HG02642 (cell line): ENCODE data around the gene KRT78.
"Not testable (repeated sequence)": the region's sequence is repeated elsewhere in the genome, so short reads cannot be mapped to it uniquely, and the experiment has no call there.

Experiments used
- ATAC-seq: cut with Tn5 transposase; IDR thresholded peaks from one replicate; pipeline ENCODE4 v1.9.1; 2021; ENCODE audit warnings: mild to moderate bottlenecking; ENCODE audit not compliant: unreplicated experiment, poor library complexity

The KRT78 gene

GRCh38 chr12:52799505-52800211 is 49.1 kb downstream of the KRT78 start:
- no peak for ATAC-seq

- no peak for ATAC-seq
These were observed 49.9 kb downstream of the KRT78 start for GRCh38 chr12:52798671-52799504.

DNA sequence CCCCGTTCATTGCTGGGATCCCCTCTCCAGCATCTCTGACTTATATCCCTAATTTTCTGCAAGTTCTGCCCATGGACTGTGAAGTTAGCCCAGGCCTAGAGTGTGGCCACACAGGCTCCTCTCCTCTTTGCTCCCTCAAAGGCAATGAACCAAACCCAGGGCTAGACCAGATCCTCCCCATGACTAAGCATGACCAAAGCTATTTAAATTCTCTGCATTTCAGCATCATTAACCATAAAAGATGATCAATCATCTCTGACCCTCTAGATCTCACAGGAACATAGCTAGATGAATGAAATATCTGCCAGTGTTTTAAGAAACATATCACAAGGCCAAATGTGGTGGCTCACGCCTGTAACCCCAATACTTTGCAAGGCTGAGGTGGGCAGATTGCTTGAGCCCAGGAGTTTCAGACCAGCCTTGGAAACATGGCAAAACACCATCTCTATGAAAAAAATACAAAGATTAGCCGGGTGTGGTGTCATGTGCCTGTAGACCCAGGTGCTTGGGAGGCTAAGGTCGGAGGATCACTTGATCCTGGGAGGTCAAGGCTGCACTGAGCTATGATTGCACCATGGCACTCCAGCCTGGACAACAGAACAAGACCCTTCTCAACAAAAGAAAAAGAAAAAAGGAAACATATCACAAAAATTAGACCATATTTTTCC is 50.7 kb downstream of the KRT78 start:
- ATAC-seq = no peak

- ATAC-seq = no peak
These were observed 51.3 kb downstream of the KRT78 start for GRCh38 chr12:52797529-52797894.

DNA sequence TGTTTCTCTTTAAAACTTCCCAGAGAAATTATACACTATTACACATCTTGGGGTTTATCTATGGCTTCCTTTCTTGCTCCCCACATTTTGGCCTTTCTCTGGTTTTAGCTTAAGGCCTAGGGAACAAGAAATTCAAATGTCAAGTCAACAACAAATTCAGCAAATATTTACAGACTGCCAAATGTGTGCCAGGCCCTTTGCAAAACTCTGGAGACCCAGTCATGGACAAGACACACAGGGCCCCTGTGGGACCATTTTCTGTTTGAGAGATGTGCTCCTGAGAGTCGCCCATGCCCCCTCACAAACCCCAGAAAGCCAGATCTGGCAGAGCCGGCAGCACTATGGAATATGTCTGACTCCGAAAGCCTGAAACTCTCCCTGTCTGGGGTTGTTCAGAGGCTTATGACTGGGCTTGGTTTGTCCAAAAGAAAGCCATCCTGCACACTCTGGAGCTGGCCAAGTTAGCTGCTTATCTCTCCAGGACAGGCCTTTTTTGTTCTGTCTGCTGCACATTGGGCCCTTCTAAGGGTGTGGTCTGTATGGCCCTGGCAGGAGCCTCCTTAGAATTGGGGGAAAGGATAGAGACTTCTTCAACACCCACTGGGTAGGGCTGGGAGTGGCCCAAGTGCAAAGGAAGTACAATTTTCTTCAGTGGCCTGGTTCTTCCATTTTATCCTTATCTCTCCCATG is 51.8 kb downstream of the KRT78 start:
- no peak for ATAC-seq

GRCh38 chr12:52796429-52796794 is 52.4 kb downstream of the KRT78 start:
- no peak for ATAC-seq

DNA sequence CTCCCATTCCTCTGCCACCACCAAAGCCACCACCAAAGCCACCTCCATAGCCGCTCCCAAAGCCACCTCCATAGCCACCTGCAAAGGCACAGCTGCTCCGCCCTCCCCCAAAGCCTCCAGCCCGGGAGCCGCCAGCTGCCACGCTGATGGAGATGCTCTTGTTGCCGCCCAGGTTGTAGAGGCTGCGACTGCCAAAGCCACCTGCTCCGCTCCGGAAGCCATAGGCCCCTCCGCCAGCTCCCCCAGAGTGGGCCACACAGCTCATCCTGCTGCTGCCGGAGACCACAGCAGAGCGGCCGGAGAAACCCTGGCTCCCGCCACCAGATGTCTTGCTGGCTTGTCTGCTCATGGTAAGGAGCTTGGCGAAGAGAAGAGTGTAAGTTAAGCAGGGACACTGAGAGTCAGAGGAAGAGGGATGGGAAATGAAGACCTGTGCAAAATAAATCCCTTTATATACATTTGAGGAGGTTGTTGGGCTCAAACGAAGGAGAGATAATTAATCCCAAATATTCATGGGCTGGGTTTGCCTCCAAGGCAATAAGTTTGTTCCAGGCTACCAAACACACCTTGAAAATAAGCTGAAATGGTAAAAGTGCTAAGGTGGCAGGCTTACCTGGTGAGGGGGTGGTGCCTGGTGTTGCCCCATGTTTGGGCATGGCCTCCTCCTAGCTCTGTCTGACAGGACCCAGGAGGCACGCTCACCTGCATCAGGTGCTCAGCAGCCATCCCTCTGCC is 52.9 kb downstream of the KRT78 start, which contains the start of gene KRT3:
TSS of gene KRT3 (minus strand) at position 424 of the 735 bp plus-strand sequence. CDS start at position 349, 75 bp downstream.
- no peak for ATAC-seq

DNA sequence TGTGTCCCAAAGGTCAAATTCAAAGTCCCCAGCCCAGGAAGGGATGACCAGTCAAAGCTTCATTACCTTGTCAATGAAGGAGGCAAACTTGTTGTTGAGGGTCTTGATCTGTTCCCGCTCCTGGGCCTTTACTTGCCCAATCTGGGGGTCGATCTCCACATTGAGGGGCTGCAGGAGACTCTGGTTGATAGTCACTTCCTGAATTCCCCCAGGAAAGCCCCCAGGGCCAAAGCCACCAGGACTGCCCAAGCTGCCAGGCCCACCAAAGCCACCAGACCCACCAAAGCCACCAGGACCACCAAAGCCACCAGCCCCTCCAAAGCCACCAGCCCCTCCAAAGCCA is 53.5 kb downstream of the KRT78 start:
- not testable (repeated sequence) for ATAC-seq

- no peak for ATAC-seq
These were observed 54.1 kb downstream of the KRT78 start for GRCh38 chr12:52794479-52795331.

- no peak for ATAC-seq
These were observed 56.4 kb downstream of the KRT78 start for GRCh38 chr12:52792185-52793029.

- no peak for ATAC-seq
These were observed 57.3 kb downstream of the KRT78 start for GRCh38 chr12:52791271-52792184.

GRCh38 chr12:52790427-52791270 is 58.1 kb downstream of the KRT78 start:
- ATAC-seq = no peak

- ATAC-seq = no peak
These were observed 59.0 kb downstream of the KRT78 start for GRCh38 chr12:52789637-52790426.

- no peak for ATAC-seq
These were observed 59.7 kb downstream of the KRT78 start for GRCh38 chr12:52788876-52789636.
